OCI-M2 (cell line): ENCODE data around the gene NR4A2.

Experiments
- DNase-seq: peaks from one replicate; lab custom pipeline; 2025; ENCODE audit not compliant: unreplicated experiment; lab: John Stamatoyannopoulos, UW

NR4A2 gene

DNA sequence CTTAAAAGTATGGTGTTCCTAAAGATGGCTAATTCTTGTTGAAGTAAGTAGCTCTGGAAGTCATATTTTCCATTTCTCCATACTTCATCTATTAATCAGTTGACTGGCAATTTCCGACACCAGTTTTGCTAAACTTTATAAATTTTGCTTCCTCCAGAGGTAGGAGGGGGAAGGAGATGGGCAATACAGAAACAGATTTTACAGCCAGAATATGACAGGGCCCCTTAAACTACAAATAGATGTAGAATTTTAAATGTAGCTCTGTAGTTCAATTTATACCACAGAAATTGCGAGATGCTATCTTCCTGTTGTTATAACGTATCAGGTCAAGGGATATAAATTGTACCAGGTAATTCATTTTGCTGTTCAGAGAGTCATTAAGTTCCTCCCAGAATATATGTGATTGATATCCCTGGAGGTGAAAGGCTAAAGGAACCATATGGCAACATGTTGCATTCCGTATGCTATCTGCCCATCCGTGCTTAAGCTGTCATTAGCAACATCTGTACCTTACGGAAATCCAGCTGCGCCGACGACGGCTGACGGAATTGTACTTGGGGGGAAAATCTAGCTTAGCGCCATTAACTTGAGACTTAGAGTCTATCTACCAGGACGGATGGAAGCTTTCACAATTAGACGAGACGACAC is 8.4 kb upstream of the NR4A2 start:
- no peak for DNase-seq

DNA sequence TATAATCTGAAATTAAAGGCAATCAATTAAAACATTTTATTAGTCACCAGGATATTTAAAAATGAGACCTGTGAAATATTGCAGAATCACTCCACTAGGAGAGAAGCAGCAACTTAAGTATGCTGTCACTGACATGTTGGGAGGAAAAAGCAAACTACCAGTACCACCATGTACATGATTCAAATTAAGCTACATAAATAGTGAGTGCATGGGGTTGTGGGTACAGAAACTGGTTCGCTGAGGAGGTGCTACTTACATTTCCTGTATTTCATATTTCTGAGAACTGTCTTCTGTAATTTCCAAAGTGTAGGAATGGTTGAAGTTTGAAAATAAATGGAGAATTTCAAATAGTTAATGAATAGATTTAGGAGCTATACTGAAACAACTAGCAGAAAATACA is 7.9 kb upstream of the NR4A2 start:
- DNase-seq = no peak

DNA sequence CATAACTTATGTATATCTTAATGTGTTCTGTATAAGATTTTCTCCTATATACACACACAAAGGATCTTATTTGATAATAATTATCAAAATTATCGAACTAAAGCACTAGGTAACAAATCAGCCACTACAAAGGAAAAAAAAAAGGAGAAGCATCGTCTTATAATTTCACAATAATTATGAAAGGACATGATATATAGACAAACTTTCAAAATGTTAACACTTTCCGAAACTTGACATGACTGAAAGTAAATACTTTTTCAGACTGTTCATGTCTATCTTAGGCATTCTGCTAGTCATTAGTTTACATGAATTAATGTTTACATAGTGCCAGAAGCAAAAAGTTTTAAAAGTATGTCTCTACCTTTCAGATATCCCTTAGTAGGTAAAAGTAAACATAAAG is 7.3 kb upstream of the NR4A2 start:
- no peak for DNase-seq

DNA sequence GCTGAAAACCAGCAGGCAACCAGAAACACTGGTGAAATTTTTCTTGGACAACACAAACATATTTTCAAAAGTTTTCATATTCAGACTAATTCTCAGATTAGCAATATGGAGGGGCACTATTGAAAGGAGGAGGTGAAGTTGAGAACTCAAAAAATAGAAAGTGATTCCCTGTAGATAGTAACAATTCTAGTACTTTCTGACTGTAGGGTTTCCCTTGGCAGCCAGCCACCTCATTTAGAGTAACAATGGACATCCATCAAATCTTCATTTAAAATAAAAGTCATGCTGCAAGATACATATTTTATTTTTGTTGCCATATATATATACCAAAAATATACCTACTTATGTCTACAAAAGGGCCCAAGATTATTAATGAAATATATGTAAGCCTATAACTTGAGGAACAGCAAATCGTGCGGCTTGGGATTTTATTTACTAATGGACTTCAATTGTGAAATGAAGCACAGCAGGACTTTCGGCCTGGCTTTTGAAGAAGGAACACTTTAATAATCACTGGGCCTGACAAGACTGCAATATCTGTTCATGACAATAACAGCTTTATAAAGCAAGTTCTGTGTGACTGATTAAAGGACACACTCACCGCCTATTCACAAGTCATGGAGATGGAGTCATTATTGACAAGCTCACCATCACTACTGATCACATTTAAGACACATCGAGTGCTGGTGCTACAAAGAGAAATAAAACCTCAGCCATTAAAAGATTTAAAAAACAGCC is 6.8 kb upstream of the NR4A2 start:
- DNase-seq = no peak

DNA sequence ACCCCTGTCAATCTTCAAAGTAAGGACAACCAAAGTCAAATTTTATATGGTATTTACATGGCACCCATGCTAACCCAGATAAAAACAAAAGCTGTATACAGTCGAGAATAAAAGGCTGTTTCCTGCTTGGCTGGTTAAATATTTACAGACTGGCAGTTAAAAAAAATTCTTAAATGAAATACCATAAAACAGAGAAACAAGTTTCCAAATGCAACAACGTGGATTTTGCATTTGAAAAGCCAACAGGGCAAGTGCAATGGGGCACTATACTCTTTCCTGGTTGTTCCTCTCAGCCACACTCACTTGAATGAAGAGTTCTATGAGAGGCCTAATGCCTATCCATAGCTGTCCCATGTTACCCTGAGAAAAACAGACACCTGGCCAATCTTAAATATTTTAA is 6.1 kb upstream of the NR4A2 start:
- DNase-seq = no peak

DNA sequence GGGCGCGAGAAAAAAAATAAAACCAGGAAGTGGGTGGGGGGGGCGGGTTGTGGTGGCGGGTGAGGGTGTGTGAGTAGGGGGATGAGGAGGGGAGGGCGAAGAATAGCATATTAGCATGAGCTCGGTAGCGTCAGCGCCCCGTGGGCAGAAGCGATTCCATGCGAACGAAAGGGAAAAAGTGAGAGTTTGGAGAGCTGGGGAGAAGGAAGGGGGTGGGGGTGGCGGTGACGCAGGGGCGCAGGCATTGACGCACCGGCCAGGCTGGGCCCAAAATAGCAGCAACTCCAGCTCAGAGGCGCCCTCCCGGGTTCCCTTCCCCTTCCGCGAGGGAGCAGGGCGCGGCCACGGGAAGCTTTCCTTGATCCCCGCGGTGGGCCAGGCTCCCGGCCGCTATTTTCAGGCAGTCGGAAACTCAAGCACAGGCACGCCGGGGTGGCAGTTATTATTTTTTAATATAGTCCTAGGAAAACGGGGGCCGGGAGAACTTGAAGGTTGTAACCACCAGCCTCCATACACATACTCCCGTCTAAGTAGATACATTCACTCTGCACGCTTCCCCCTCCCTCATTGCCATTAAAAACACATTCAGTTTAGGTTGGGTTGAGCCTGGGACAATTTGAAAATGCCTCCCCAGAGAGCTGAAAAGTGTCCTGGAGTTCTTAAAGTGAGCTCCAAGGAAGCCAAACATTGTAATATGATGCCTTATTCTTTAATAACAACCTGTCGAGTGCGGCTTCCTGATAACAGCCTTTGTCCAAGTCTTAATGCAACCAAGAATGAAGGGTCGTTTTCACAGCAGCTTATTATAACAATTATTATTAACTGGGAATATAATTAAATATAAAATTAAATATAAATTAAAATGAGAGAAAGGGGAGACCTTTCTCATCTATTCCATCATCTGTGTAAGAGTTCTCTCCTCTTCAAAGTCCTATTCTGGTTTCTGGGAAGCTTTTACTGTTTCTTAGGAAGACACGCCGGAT is 2.3 kb upstream of the NR4A2 start:
- DNase-seq = no peak

DNA sequence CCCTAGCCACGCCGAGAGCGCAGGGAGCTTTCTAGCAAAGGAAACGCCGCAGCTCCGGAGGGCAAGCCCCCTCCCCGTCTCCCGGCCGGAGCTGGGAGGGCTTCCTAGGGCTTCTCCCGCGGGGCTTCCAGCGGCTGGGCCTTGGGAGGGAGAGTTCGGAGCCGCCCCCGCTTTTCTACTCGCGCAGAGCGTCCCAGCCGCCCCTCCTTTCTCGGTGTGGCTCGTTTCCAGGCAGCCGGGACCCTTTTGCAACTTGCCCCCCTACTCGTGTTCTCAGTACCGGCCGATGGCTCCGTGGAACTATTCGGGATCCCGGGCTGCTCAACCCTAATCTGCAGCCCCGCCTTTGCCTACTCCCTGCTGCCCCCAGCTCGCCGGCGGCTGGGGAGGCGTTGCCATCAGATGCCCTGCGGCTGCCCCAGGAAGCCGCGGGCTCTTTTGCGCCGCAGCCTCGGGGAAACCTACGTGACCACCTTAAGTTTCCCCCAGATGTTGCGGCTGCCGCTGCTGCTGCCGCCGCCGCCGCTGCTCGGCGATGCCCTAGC is 1.5 kb upstream of the NR4A2 start:
- no peak for DNase-seq

DNA sequence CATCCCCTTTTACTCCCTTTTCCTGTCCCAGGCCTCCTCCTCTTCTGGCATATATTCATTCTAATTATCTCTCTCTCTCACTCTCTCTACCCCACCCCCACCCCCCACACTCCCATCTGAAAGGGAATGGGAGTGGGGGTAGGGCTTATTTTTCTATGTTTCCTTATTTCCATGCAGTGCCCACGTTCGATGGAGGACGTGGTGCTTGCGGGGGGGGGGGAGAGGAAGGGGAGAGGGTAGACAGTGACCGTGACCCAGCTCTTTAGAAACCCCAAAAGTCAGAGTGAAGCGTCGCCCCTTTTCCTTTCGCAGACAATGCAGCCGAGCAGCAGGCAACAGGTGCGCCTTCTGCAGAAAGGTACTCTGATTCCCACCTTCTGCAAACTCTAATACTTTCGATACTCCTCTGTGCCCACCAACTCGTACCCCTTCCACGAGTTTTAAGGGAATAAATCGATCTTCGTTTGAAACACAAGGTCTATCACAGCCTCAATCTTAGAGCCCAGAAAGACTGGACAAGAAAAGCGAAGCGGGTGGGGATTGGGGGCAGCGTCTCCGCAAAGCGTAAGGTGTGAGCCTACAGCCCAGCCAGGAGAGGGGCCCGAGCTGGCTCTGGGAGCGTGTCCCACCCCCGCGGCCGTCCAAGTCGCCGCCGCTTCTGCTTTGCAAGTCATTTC is 891 bp upstream of the NR4A2 start:
- DNase-seq = no peak

DNA sequence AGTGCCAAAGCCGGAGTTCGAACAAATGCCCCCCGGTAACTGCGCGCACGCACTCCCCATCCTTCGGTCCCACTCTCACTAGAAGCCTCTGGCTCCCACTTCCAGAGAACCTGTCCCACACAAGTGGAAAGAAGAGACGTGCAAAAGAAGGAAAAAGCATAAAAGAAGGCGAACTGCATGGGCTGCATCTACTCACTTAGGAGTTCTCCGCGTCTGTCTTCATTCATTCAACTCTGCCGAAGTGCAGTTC is 312 bp downstream of the NR4A2 start:
- DNase-seq = no peak

DNA sequence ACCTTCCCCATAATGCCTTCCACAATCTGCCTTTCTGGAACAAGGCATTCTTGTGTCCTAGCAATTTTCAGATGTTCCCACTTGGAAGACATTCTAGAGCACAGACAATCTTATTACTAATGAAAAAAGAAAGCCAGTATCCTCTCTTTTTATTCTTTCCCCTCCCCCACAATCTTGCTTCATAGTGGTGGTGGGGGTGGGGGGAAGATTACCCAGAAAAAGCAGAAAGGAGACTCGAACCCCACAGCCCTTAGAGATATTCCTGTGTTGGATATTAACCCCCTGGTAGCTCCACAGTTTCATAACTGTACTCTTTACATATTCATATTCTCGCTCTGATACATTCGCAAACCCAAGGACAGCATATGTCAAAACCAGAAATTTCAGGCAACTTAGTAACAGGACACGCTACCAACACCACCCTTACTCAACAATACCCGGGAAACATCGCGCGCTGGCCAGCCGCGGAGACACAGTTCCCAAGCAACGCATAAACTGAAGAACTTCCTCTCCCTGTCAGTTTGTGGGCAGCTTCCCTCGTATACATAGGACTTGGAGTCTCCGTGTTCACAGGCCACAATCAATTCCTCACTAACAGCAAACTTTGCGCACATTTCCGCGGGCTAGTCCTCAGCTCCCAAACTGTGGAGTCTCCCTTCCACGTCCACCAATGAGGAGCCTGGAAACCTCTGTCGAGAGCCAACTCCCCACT is 793 bp downstream of the NR4A2 start:
- DNase-seq = peak; percentile 34

DNA sequence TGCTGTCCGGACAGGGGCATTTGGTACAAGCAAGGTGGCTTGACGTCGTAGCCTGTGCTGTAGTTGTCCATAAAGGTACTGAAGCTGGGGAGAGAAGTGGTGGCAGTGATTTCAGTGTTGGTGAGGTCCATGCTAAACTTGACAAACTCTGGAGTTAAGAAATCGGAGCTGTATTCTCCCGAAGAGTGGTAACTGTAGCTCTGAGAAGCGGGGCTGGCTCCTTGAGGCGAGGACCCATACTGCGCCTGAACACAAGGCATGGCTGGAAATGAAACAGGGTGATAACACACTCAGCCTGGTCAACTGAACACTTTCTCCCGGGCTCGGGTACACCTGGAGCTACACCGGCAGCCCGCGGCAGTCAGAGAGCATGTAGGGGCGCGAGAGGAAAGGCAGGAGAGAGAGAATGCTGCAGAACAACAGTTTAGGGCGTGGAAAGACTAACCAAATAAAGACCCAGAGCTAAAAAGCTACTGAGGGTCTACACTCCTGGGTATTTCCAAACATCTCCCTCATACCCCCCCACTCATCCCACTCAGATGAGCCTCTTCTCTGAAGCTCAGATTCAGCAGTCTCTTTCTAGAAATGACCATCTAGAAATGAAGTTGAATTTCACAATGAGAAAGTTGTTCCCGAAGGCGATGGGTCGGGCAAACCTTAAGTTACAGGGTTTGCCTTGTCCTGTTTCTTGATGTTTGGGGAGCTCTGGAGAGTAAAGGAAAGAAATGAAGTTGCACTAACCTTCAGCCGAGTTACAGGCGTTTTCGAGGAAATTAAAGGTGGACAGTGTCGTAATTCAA is 2.4 kb downstream of the NR4A2 start:
- DNase-seq = no peak

DNA sequence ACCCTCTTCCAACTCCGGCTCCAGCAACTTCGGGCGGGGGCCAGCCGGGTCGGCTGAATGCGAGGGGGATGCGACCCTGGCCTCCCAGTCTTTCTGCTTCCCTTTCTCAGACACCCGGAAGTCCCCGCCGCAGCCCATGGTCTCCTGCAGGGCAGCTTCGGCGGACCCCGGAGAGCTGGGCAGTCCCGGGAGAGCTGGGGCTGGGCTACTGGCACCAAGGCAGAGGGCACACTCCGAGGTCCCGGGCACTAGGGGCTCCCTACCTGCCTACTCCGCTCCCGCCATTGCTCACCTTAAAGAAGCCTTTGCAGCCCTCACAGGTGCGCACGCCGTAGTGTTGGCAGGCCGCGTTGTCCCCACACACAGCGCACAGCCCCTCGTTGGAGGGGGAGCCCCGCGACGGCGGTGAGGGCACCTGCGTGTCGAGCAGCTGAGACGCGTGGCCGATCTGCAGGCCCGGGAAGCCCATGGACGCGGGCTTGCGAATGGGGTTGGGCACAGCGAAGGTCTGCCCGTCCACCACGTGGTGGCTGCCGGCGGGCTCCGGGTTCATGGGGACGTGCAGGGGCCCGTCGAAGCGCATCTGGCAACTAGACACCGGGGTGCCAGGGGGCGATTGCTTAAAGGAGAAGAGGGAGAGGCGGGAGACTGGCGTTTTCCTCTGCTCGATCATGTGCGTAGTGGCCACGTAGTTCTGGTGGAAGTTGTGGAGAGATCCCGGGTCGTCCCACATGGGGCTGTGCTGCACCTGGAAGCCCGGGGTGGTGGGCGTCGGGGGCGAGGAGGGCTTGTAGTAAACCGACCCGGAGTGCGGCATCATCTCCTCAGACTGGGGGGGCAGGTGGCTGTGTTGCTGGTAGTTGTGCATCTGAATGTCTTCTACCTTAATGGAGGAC is 3.2 kb downstream of the NR4A2 start:
- no peak for DNase-seq

DNA sequence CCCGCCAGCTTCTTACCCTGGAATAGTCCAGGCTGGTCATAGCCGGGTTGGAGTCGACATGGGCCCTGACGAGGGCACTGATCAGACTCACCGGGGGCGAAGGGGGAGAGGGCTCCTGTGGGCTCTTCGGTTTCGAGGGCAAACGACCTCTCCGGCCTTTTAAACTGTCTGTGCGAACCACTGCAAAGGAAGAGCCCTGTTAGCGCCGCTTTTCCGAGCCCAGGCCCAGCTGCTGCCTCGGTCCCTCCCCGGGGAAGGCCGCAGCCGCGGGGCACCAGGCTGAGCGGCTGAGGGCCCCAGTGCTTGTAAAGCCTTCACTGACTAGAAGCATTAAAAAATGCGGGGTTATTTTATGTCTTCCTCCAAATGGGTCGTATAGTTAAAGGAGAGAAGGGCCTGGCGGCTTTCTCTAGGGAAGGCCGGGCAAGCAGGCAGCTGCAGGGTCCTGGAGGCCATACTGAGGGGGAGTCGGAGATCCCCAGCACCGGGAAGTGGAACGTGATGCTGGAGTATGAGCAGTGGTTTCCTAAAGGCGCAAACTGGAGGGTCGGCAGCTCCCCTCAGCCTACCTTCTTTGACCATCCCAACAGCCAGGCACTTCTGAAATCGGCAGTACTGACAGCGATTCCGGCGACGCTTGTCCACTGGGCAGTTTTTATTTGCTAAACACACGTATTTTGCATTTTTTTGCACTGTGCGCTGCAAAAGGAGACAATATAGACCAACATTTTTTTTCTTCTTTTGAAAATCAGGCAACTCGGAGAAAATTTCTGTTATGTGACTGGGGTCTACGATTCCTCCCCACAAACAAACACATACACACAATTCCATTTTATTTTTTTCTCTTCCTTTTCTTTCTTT is 4.5 kb downstream of the NR4A2 start:
- DNase-seq = no peak

DNA sequence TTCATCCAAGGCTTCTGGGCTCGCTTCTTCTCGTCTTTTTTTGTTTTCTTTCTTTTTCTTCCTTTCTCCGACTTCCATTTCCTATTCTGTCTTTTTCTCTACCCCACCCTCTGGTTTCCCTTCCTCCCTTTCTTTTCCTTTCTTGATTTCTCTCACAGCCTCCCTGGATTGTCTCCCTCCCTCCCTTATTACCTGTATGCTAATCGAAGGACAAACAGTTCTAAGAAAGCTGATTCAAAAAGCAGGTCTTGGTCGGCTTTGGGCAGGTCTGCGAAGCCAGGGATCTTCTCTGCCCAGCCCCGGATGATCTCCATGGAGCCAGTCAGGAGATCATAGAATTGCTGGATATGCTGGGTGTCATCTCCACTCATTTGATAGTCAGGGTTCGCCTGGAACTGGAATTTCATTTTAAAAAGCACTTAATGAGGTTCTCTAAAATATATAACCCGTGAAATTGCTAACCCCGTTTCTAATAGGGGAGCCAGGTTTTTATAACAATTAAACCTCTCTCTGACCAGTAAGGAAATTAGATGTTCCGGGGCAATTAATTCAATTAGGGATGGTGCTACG is 5.9 kb downstream of the NR4A2 start:
- no peak for DNase-seq

DNA sequence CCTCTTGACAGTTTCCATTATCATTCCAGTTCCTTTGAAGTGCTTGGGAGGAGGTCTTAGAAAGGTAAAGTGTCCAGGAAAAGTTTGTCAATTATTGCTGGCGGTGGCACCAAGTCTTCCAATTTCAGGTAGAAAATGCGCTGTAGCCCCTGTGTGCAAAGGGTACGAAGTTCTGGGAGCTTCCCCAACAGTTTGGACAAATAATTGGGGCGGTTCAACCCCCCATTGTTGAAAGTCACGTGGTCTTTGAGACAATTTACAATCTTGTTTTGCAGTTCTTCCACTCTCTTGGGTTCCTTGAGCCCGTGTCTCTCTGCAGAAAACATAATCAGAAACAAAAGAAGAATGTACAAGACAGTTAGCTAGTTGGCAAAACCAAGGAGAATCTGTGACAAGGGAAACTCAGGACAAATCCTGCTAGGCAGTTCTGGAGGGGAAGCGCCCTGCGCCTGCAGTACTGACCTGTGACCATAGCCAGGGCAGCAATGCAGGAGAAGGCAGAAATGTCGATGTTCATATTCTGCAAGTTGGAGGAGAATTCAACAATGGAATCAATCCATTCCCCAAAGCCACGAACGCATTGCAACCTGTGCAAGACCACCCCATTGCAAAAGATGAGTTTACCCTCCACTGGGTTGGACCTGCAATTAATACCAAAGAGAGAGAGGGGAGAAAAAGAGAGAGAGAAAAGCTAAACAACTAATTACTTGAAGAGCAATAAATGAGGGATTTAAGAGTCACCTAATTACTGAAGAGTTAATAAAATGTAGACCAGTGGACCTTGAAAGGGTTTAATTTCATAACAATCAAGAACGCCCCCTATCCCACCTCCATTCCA is 6.6 kb downstream of the NR4A2 start:
- DNase-seq = no peak

DNA sequence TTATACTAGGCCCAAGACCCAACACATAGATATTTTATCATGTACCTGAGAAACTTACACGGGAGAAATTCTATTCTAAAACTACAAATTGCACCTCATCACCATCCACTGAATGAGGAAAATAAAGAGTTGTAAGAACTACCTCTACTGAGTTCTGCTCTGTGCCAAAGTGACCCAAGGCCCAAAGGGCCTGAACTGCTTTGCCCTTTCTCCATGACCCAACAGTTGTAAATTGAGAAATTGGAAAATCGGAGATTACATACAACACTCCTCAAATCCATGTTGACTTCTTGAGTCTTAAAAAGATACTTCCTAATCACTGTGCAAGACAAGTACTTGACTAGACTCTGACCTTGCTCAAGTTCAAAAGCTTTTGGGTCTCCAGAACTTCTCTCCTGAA is 8.8 kb downstream of the NR4A2 start:
- DNase-seq = no peak
